H1 (cell line): Measurements from ENCODE around the gene ABL1. TPM values are rescaled to one million over a fixed set of nuclear protein-coding genes. Genes with fewer than 3 reads are reported as not detected.

Experiments used
- BACH1 ChIP-seq: IDR thresholded peaks from 2 replicates; pipeline ENCODE4 v1.6.1; 2012; ENCODE audit warnings: low read length, improper control_type of control experiment
- CBX5 ChIP-seq: fragments of 300-800, 300-1000 bp; sonication (generic); IDR thresholded peaks from 2 replicates; pipeline ENCODE4 v1.7.1; 2016; ENCODE audit warnings: antibody characterized with exemption, low read length, low read depth
- CBX8 ChIP-seq: fragments of 300-800, 300-1000 bp; sonication (generic); IDR thresholded peaks from 2 replicates; pipeline ENCODE4 v1.7.1; 2016; ENCODE audit warnings: low read depth, low read length, borderline replicate concordance
- CHD1 ChIP-seq: IDR thresholded peaks from 2 replicates; pipeline ENCODE4 v1.6.1; 2012; ENCODE audit warnings: low read depth, low read length, improper control_type of control experiment
- FOSL1 ChIP-seq: IDR thresholded peaks from 2 replicates; pipeline ENCODE4 v1.6.1; 2011; ENCODE audit warnings: mild to moderate bottlenecking, low read depth, low read length, moderate library complexity; ENCODE audit not compliant: insufficient read depth
- GTF2F1 ChIP-seq: IDR thresholded peaks from 2 replicates; pipeline ENCODE4 v1.6.1; 2012; ENCODE audit warnings: low read depth, low read length, improper control_type of control experiment, borderline replicate concordance
- HDAC2 ChIP-seq, 2 experiments: fragments of 300-600 bp in 1 of 2; sonication (generic) in 1 of 2; IDR thresholded peaks; 2 replicates each; pipeline ENCODE4 v1.6.1; 2011 to 2012; ENCODE audit warnings: low read depth in 2 of 2, low read length in 2 of 2, mild to moderate bottlenecking in 2 of 2, moderate library complexity in 2 of 2, borderline replicate concordance in 1 of 2, inconsistent platforms in 1 of 2
- JUN ChIP-seq: IDR thresholded peaks from 2 replicates; pipeline ENCODE4 v1.6.1; 2011; ENCODE audit warnings: low read depth, mild to moderate bottlenecking, improper control_type of control experiment, low read length
- KDM1A ChIP-seq: fragments of 200-600, 300-600 bp; sonication (generic); IDR thresholded peaks from 2 replicates; pipeline ENCODE4 v1.7.1; 2016; ENCODE audit warnings: mild to moderate bottlenecking, low read length, borderline replicate concordance
- MAFK ChIP-seq: IDR thresholded peaks from 2 replicates; pipeline ENCODE4 v1.6.1; 2012; ENCODE audit warnings: low read depth, mild to moderate bottlenecking, improper control_type of control experiment, low read length
- NANOG ChIP-seq: IDR thresholded peaks from 2 replicates; pipeline ENCODE4 v1.6.1; 2011; ENCODE audit warnings: low read length, low read depth, mild to moderate bottlenecking, inconsistent platforms; ENCODE audit not compliant: insufficient read depth, poor library complexity, severe bottlenecking
- NRF1 ChIP-seq: IDR thresholded peaks from 2 replicates; pipeline ENCODE4 v1.6.1; 2011; ENCODE audit warnings: mild to moderate bottlenecking, low read depth, low read length, improper control_type of control experiment
- RAD21 ChIP-seq, 2 experiments: IDR thresholded peaks in 1 of 2; conservative IDR thresholded peaks in 1 of 2; 2 replicates each; pipeline ENCODE4 v1.6.1; 2011; ENCODE audit warnings: low read depth in 2 of 2, low read length in 2 of 2, improper control_type of control experiment in 1 of 2, inconsistent platforms in 1 of 2, mild to moderate bottlenecking in 1 of 2, moderate library complexity in 1 of 2
- SIX5 ChIP-seq: IDR thresholded peaks from 2 replicates; pipeline ENCODE4 v1.6.1; 2011; ENCODE audit warnings: mild to moderate bottlenecking, low read depth, low read length
- TBP ChIP-seq: IDR thresholded peaks from 2 replicates; pipeline ENCODE4 v1.6.1; 2011; ENCODE audit warnings: low read depth, low read length, improper control_type of control experiment
- TEAD4 ChIP-seq: IDR thresholded peaks from 2 replicates; pipeline ENCODE4 v1.6.1; 2012; ENCODE audit warnings: low read depth, low read length, inconsistent platforms, mixed read lengths
- polyA plus RNA-seq, 7 experiments: library from polyadenylated mRNA; depleted of rRNA in 3 of 7; stranded (reverse) in 5 of 7; unstranded in 2 of 7; fragments of >200 nt in 5 of 7; fragments of 200-250 nt in 2 of 7; gene quantifications; 1 replicate in 5 of 7; 2 replicates in 1 of 7; 4 replicates in 1 of 7; pipeline versions ENCODE4 v1.2.1 to v1.2.3, GENCODE V29; 2011 to 2013; ENCODE audit warnings: missing spikeins in 2 of 7, mixed read lengths in 2 of 7
- total RNA-seq: library from RNA; stranded (reverse); fragmentation: NEBNext Ultra II Directional; extraction: Animal tissue kit (Norgen Biotek cat#: 25700); gene quantifications from 2 replicates; pipeline ENCODE4 v1.2.1, GENCODE V29; 2021
- TF ChIP-seq, protein P1 (sequence below), 3 experiments: IDR thresholded peaks; 1 replicate in 2 of 3; 2 replicates in 1 of 3; pipeline versions ENCODE4 v1.5.1 to v1.6.1; 2011; ENCODE audit warnings: low read length in 3 of 3, mild to moderate bottlenecking in 3 of 3, inconsistent platforms in 2 of 3, low read depth in 1 of 3, moderate library complexity in 1 of 3; ENCODE audit not compliant: insufficient read depth in 1 of 3; ENCODE audit errors: control extremely low read depth in 1 of 3
- TF ChIP-seq, protein P2 (sequence below): IDR thresholded peaks from 2 replicates; pipeline ENCODE4 v1.6.1; 2011; ENCODE audit warnings: low read depth, mild to moderate bottlenecking, low read length; ENCODE audit not compliant: insufficient read depth
- TF ChIP-seq, protein P3 (sequence below): IDR thresholded peaks from 2 replicates; pipeline ENCODE4 v1.6.1; 2012; ENCODE audit warnings: inconsistent platforms

The ABL1 gene
- total and polyA plus RNA-seq, 2 of the 8 experiments (the other 6 are each of a cell fraction or from before 2014, with no cell fraction given) = 35.3 to 104 TPM

DNA sequence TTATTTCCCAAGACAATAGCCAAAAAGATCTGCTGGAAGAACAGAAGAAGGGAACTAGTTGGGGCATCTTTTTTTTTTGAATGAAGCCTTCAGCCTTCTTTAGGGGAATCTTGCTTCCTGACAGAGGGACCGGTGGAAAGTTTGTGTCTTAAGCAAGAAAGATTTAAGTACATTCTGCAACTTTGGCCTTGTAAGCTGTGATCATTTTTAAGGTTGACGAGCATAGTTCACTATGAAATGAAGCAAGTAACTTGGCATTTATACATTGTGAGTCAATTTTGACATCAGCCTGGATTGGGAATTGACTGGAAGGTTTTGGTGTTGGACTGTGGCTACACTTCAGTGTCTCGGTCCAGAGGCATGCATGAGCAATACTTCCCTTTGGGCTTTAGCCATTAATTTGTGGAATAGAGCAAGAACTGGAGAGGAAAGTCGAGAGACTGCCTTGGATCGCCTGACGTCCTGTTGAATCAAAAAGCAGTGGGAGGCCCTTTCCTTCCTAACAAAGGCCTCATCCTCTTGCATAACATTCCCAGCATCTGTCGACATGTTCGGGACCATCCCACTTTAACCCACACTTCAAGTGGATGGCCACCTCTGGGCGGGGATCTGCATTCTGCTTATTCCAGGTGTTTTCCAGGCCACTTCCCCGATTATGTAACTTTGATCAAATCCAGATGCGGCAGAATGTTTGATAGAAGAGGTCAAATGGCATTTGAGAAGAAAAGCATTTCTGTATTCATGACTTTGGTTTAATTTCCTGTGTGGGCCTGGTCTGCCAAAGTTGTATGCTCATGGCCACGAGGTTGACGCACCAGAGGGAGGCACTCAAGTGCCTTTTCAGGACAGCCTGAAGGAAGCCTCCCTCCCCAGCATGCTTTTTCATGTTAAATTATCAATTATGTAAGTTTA, 12.5 kb downstream of the ABL1 start (continued):
- TF ChIP-seq TEAD4 (no peak), TBP (no peak), CBX5 (no peak), NANOG (no peak), BACH1 (peak; percentile 60; the same call in 1 of the 2 replicates), NRF1 (no peak), JUN (no peak), SIX5 (no peak), GTF2F1 (no peak), CBX8 (no peak), MAFK (no peak), HDAC2 (IDR thresholded peaks at IDR 0.05; ENCODE audit: borderline replicate concordance in 1 of 2, low read depth in 2 of 2, low read length in 2 of 2) (peak in 1 of 2 experiments; percentile 84; a peak in 1 of 4 replicates), RAD21 (IDR thresholded peaks at IDR 0.05 in 1 of 2, conservative IDR thresholded peaks at IDR 0.05 in 1 of 2; ENCODE audit: low read depth in 2 of 2, low read length in 2 of 2) (0 out of 4 replicates have a peak, but pooled peaks of 1 of the 2 experiments have one; percentile 12), CHD1 (no peak), KDM1A (no peak), FOSL1 (no peak)
- TF ChIP-seq, protein P1, sequence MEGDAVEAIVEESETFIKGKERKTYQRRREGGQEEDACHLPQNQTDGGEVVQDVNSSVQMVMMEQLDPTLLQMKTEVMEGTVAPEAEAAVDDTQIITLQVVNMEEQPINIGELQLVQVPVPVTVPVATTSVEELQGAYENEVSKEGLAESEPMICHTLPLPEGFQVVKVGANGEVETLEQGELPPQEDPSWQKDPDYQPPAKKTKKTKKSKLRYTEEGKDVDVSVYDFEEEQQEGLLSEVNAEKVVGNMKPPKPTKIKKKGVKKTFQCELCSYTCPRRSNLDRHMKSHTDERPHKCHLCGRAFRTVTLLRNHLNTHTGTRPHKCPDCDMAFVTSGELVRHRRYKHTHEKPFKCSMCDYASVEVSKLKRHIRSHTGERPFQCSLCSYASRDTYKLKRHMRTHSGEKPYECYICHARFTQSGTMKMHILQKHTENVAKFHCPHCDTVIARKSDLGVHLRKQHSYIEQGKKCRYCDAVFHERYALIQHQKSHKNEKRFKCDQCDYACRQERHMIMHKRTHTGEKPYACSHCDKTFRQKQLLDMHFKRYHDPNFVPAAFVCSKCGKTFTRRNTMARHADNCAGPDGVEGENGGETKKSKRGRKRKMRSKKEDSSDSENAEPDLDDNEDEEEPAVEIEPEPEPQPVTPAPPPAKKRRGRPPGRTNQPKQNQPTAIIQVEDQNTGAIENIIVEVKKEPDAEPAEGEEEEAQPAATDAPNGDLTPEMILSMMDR (IDR thresholded peaks at IDR 0.05; ENCODE audit: control extremely low read depth in 1 of 3, insufficient read depth in 1 of 3, low read depth in 1 of 3, low read length in 3 of 3) = peak; percentile 18 to 44 (median 30); a peak in 3 of 4 replicates
- TF ChIP-seq, protein P2, sequence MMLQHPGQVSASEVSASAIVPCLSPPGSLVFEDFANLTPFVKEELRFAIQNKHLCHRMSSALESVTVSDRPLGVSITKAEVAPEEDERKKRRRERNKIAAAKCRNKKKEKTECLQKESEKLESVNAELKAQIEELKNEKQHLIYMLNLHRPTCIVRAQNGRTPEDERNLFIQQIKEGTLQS = no peak
- TF ChIP-seq, protein P3, sequence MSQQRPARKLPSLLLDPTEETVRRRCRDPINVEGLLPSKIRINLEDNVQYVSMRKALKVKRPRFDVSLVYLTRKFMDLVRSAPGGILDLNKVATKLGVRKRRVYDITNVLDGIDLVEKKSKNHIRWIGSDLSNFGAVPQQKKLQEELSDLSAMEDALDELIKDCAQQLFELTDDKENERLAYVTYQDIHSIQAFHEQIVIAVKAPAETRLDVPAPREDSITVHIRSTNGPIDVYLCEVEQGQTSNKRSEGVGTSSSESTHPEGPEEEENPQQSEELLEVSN = no peak
